NCI-H82 (cell line): ENCODE results near the gene PTPRG.

Experiments used
- DNase-seq: peaks from one replicate; lab custom pipeline; 2025; lab: John Stamatoyannopoulos, UW

Gene PTPRG

GRCh38 chr3:61960976-61961375, 399.6 kb downstream of the PTPRG start:
- no peak for DNase-seq

GRCh38 chr3:61961900-61962299, 400.5 kb downstream of the PTPRG start:
- peak; percentile 93 for DNase-seq

GRCh38 chr3:61964566-61964965, 403.2 kb downstream of the PTPRG start:
- no peak for DNase-seq

- no peak for DNase-seq
Measured at GRCh38 chr3:61965770-61966131, 404.4 kb downstream of the PTPRG start.

- no peak for DNase-seq
Measured at GRCh38 chr3:61966200-61966599, 404.8 kb downstream of the PTPRG start.

- no peak for DNase-seq
Measured at GRCh38 chr3:61967019-61967418, 405.6 kb downstream of the PTPRG start.

- DNase-seq, result no peak
Measured at GRCh38 chr3:61967937-61968336, 406.6 kb downstream of the PTPRG start.

GRCh38 chr3:61974662-61975061, 413.3 kb downstream of the PTPRG start:
- no peak for DNase-seq

GRCh38 chr3:61975199-61975598, 413.8 kb downstream of the PTPRG start:
- DNase-seq, result no peak

- DNase-seq, result no peak
Measured at GRCh38 chr3:61975936-61976335, 414.6 kb downstream of the PTPRG start.

GRCh38 chr3:61978460-61979419, 417.4 kb downstream of the PTPRG start:
- no peak for DNase-seq

- no peak for DNase-seq
Measured at GRCh38 chr3:61979638-61980037, 418.3 kb downstream of the PTPRG start.

GRCh38 chr3:61980041-61980440, 418.7 kb downstream of the PTPRG start:
- DNase-seq, result no peak

GRCh38 chr3:61981060-61981459, 419.7 kb downstream of the PTPRG start:
- DNase-seq, result no peak

GRCh38 chr3:61983479-61983878, 422.1 kb downstream of the PTPRG start:
- no peak for DNase-seq

- DNase-seq, result no peak
Measured at GRCh38 chr3:61985020-61985419, 423.6 kb downstream of the PTPRG start.

GRCh38 chr3:61986473-61986872, 425.1 kb downstream of the PTPRG start:
- DNase-seq, result no peak

- no peak for DNase-seq
Measured at GRCh38 chr3:61989681-61990080, 428.3 kb downstream of the PTPRG start.

GRCh38 chr3:61990327-61991027, 429.1 kb downstream of the PTPRG start:
- no peak for DNase-seq

GRCh38 chr3:61991706-61992105, 430.3 kb downstream of the PTPRG start:
- DNase-seq, result no peak

GRCh38 chr3:61996366-61996765, 435.0 kb downstream of the PTPRG start:
- DNase-seq, result no peak

GRCh38 chr3:61997101-61997500, 435.7 kb downstream of the PTPRG start:
- DNase-seq, result peak; percentile 97

GRCh38 chr3:62003835-62004234, 442.5 kb downstream of the PTPRG start:
- no peak for DNase-seq
